CD14-positive monocyte (primary cell): ENCODE results near the gene AVPR2. TPM values are rescaled to one million over a fixed set of nuclear protein-coding genes. Genes with fewer than 3 reads are reported as not detected.

Experiments used
- DNase-seq, 3 donors: peaks; one replicate each; pipeline ENCODE4 v3.0.0-alpha.2; 2011 to 2022
- H2AFZ ChIP-seq: 2 replicates; pipeline ENCODE4 v1.6.0; 2012; ENCODE audit warnings: mild to moderate bottlenecking, low read depth, low read length, inconsistent platforms; ENCODE audit not compliant: insufficient read depth, poor library complexity, severe bottlenecking
- H3K27ac ChIP-seq, 2 donors: 1 replicate in 1 of 2; 2 replicates in 1 of 2; pipeline ENCODE4 v1.5.1; 2012 to 2013; ENCODE audit warnings: low read length in 2 of 2, control low read depth in 1 of 2, inconsistent platforms in 1 of 2, low read depth in 1 of 2, mild to moderate bottlenecking in 1 of 2
- H3K27me3 ChIP-seq, 2 donors: one replicate each; pipeline versions ENCODE4 v1.6.0 to v1.6.1; 2011 to 2013; ENCODE audit warnings: low read length in 2 of 2; ENCODE audit not compliant: control insufficient read depth in 2 of 2, insufficient read depth in 2 of 2
- H3K36me3 ChIP-seq, 2 donors: replicated peaks in 1 of 2; 1 replicate in 1 of 2; 2 replicates in 1 of 2; pipeline versions ENCODE4 v1.5.1 to v1.6.1; 2012 to 2013; ENCODE audit warnings: low read length in 2 of 2, control low read depth in 1 of 2, inconsistent platforms in 1 of 2, mild to moderate bottlenecking in 1 of 2; ENCODE audit not compliant: insufficient read depth in 2 of 2, control insufficient read depth in 1 of 2
- H3K4me1 ChIP-seq, 2 donors: 1 replicate in 1 of 2; 2 replicates in 1 of 2; pipeline versions ENCODE4 v1.5.1 to v1.6.1; 2012 to 2013; ENCODE audit warnings: low read length in 2 of 2, control low read depth in 1 of 2, inconsistent platforms in 1 of 2, mild to moderate bottlenecking in 1 of 2, moderate library complexity in 1 of 2; ENCODE audit not compliant: insufficient read depth in 2 of 2, control insufficient read depth in 1 of 2
- H3K4me2 ChIP-seq: replicated peaks from 2 replicates; pipeline ENCODE3; 2012; ENCODE audit warnings: low read length, moderate library complexity, mild to moderate bottlenecking; ENCODE audit not compliant: poor library complexity, severe bottlenecking; ENCODE audit errors: extremely low read depth
- H3K4me3 ChIP-seq, 3 experiments: fragments of 200-600 bp in 1 of 3; sonication (generic) in 1 of 3; replicated peaks in 1 of 3; 1 replicate in 2 of 3; 2 replicates in 1 of 3; pipeline ENCODE4 v1.5.1; 2011 to 2013; ENCODE audit warnings: low read length in 3 of 3, mild to moderate bottlenecking in 3 of 3, control low read depth in 2 of 3, low read depth in 2 of 3, inconsistent platforms in 1 of 3, moderate library complexity in 1 of 3
- H3K79me2 ChIP-seq: 2 replicates; pipeline ENCODE4 v1.6.0; 2012; ENCODE audit warnings: mild to moderate bottlenecking, control low read depth, inconsistent platforms, low read length, moderate library complexity; ENCODE audit not compliant: insufficient read depth
- H3K9ac ChIP-seq: 2 replicates; pipeline ENCODE4 v1.6.0; 2017; ENCODE audit warnings: low read length, mild to moderate bottlenecking; ENCODE audit not compliant: insufficient read depth, poor library complexity, severe bottlenecking
- H3K9me3 ChIP-seq, 2 donors: replicated peaks in 1 of 2; 1 replicate in 1 of 2; 2 replicates in 1 of 2; pipeline versions ENCODE4 v1.5.1 to v1.6.1; 2012 to 2013; ENCODE audit warnings: low read length in 2 of 2, control low read depth in 1 of 2; ENCODE audit not compliant: control insufficient read depth in 1 of 2, insufficient read depth in 1 of 2
- H4K20me1 ChIP-seq: 2 replicates; pipeline ENCODE4 v1.6.0; 2012; ENCODE audit warnings: mild to moderate bottlenecking, low read length, control low read depth, moderate library complexity; ENCODE audit not compliant: insufficient read depth
- H3K27ac Mint-ChIP-seq, 7 donors: one replicate each; pipeline ENCODE4 v1.8.0; 2020; ENCODE audit warnings: mild to moderate bottlenecking in 7 of 7, mixed read lengths in 7 of 7, moderate library complexity in 6 of 7, inconsistent platforms in 2 of 7
- H3K27me3 Mint-ChIP-seq, 3 donors: one replicate each; pipeline ENCODE4 v1.8.0; 2021 to 2022; ENCODE audit warnings: low read depth in 3 of 3, mild to moderate bottlenecking in 3 of 3, mixed read lengths in 3 of 3, moderate library complexity in 3 of 3, inconsistent platforms in 1 of 3
- H3K36me3 Mint-ChIP-seq, 2 donors: one replicate each; pipeline ENCODE4 v1.8.0; 2020; ENCODE audit warnings: mixed read lengths in 2 of 2, inconsistent platforms in 1 of 2, mild to moderate bottlenecking in 1 of 2
- H3K4me1 Mint-ChIP-seq: one replicate; pipeline ENCODE4 v1.8.0; 2020; ENCODE audit warnings: mild to moderate bottlenecking, mixed read lengths
- H3K4me3 Mint-ChIP-seq, 2 donors: one replicate each; pipeline ENCODE4 v1.8.0; 2020; ENCODE audit warnings: mild to moderate bottlenecking in 2 of 2, mixed read lengths in 2 of 2, moderate library complexity in 1 of 2
- H3K9me3 Mint-ChIP-seq, 7 donors: one replicate each; pipeline ENCODE4 v1.8.0; 2020 to 2022; ENCODE audit warnings: mixed read lengths in 7 of 7, mild to moderate bottlenecking in 6 of 7, moderate library complexity in 6 of 7, inconsistent platforms in 2 of 7
- CTCF ChIP-seq: fragments of 200-600 bp; IDR thresholded peaks from one replicate; pipeline ENCODE4 v1.8.0; 2022; ENCODE audit warnings: antibody characterized with exemption, mild to moderate bottlenecking
- WGBS: methylation state at CpG from one replicate; pipeline ENCODE4 v1.1.5; 2013; ENCODE audit warnings: missing lambda C conversion rate; ENCODE audit not compliant: insufficient coverage; 5-methylcytosine and 5-hydroxymethylcytosine counted together
- intact Hi-C, 2 donors: fragments of 100-400 bp; cut with micrococcal nuclease; formaldehyde crosslinking; loops; one replicate each; pipeline versions ENCODE4 v1.15.0 to v1.15.1; 2023
- polyA plus RNA-seq, 3 donors: library from polyadenylated mRNA; depleted of rRNA in 1 of 3; unstranded in 2 of 3; stranded (reverse) in 1 of 3; fragments of 300-500 nt in 2 of 3; fragments of >200 nt in 1 of 3; fragmentation: Illumina TruSeq in 2 of 3; gene quantifications; 1 replicate in 2 of 3; 2 replicates in 1 of 3; pipeline ENCODE4 v1.2.3, GENCODE V29; 2012 to 2021

Gene AVPR2
- polyA plus RNA-seq, 3 donors: 0.14 to 0.27 TPM; not detected in 1

GRCh38 chrX:153873282-153874084 lies 31.0 kb upstream of the AVPR2 start:
- Histone ChIP-seq H2AFZ (no peak overlapping the region), H3K4me3 (no peak overlapping the region), H3K27me3 (no peaks in the 10 kb centered on the region), H3K9me3 (no peaks in the 10 kb centered on the region), H3K4me1 (no peaks in the 10 kb centered on the region), H4K20me1 (no peaks in the 10 kb centered on the region), H3K9ac (no peak overlapping the region), H3K4me2 (no peak overlapping the region), H3K36me3 (no peaks in the 10 kb centered on the region), H3K79me2 (no peaks in the 10 kb centered on the region), H3K27ac (no peak overlapping the region)
- no CpG with 5 or more reads among the region's 7 CpGs for WGBS
- Mint-ChIP-seq H3K9me3 (peaks cover 0 to 7% (median 0%) of the 10 kb centered on the region in 7 donors), H3K4me3 (peak overlapping the region in 1 of 2 donors; percentile 7), H3K27ac (no peak overlapping the region), H3K36me3 (no peaks in the 10 kb centered on the region), H3K27me3 (peaks cover 15 to 54% (median 39%) of the 10 kb centered on the region in 3 donors), H3K4me1 (peaks cover 2% of the 10 kb centered on the region)
- no peak for DNase-seq
- no peak for TF ChIP-seq CTCF
- intact Hi-C loops: no loop called here

DNA sequence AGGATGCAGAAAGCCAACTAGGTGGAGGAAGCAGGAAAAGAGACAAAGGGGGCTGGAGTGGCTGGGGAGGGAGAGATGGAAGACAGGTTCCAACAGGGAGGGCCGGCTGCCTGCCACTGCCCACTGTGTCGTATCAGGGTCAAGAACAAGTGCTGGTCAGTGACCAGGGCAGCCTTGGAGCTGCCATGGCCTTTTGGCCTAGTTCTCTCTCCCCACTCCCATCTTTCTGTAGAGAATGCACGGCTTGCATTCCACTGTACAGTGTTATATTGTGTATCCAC lies 30.4 kb upstream of the AVPR2 start:
- no peak for TF ChIP-seq CTCF
- H3K4me3 ChIP-seq: no peak overlapping the region
- Mint-ChIP-seq H3K4me3 (peak overlapping the region in 1 of 2 donors; percentile 7), H3K27ac (no peak overlapping the region), H3K4me1 (peaks cover 2% of the 10 kb centered on the region), H3K27me3 (peaks cover 21 to 58% (median 45%) of the 10 kb centered on the region in 3 donors), H3K36me3 (no peaks in the 10 kb centered on the region), H3K9me3 (peaks cover 0 to 5% (median under 1%) of the 10 kb centered on the region in 7 donors)
- no peak for DNase-seq
- no peaks in the 10 kb centered on the region for H3K4me1 ChIP-seq
- no peak overlapping the region for H3K4me2 ChIP-seq
- no peaks in the 10 kb centered on the region for H3K36me3 ChIP-seq
- no peak overlapping the region for H3K9ac ChIP-seq
- H4K20me1 ChIP-seq: no peaks in the 10 kb centered on the region
- no peak overlapping the region for H3K27ac ChIP-seq
- H3K27me3 ChIP-seq: peaks cover 2 to 3% of the 10 kb centered on the region in 2 donors
- intact Hi-C loops: no loop called here
- H3K79me2 ChIP-seq: no peaks in the 10 kb centered on the region
- WGBS: no CpG with 5 or more reads among the region's 3 CpGs
- H2AFZ ChIP-seq: no peak overlapping the region
- H3K9me3 ChIP-seq: peaks cover 0 to 3% of the 10 kb centered on the region in 2 donors
